ENCODE measurements around the gene JDP2. TPM values are rescaled to one million over a fixed set of nuclear protein-coding genes. Genes with fewer than 3 reads are reported as not detected.
A peak's percentile ranks its signal among the peaks of the same experiment; 100 is the strongest.

The JDP2 gene
- total RNA-seq, 1 experiment from 2014 or later: 22.8 TPM

GRCh38 chr14:75453817-75454434, 26.1 kb downstream of the JDP2 start:
- Mint-ChIP-seq H3K27ac (peak overlapping the region; percentile 98 to 100 (median 100)), H3K9me3 (no peaks in the 10 kb centered on the region), H3K4me3 (no peak overlapping the region), H3K27me3 (ENCODE audit: low read depth) (no peaks in the 10 kb centered on the region), H3K36me3 (ENCODE audit: insufficient read depth in 1 of 3, low read depth in 3 of 3) (peaks cover 0 to 21% (median 5%) of the 10 kb centered on the region in 3 experiments; a peak in 5 of 7 replicates), H3K4me1 (peaks cover 72 to 84% of the 10 kb centered on the region in 2 experiments)
- H4K8ac ChIP-seq (replicated peaks; ENCODE audit: insufficient read length, low read depth, low read length): peak overlapping the region; percentile 51
- WGBS (ENCODE audit: extremely low coverage, insufficient read length, low lambda C conversion rate): no CpG with 5 or more reads among the region's 14 CpGs
- H3K56ac ChIP-seq (ENCODE audit: insufficient read length, low read depth, low read length): no peak overlapping the region
- peak overlapping the region; percentile 90 for H3K18ac ChIP-seq (ENCODE audit: insufficient read length, low read depth, low read length)
- peak overlapping the region; percentile 22 for H2BK12ac ChIP-seq (ENCODE audit: insufficient read length, low read depth, low read length)
- H3K9ac ChIP-seq (ENCODE audit: extremely low read depth, insufficient read length, low read length): peak overlapping the region; percentile 43
- no peak overlapping the region for H3T11ph ChIP-seq (ENCODE audit: low read length)
- peak overlapping the region; percentile 88; the same call in 1 of the 2 replicates for H3K14ac ChIP-seq (ENCODE audit: insufficient read depth, low read length)
- no peak overlapping the region for H2BK20ac ChIP-seq (ENCODE audit: low read depth, low read length, poor library complexity, severe bottlenecking)
- no peaks in the 10 kb centered on the region for H3K79me1 ChIP-seq (ENCODE audit: insufficient read depth, low read depth, low read length, poor library complexity, severe bottlenecking)
- no peak overlapping the region for H3K23ac ChIP-seq (ENCODE audit: insufficient read length, low read depth, low read length)
- H2BK120ac ChIP-seq (ENCODE audit: low read depth, low read length, poor library complexity, severe bottlenecking): peak overlapping the region; percentile 40
- H3K27me3 ChIP-seq (ENCODE audit: insufficient read depth, low read length): no peaks in the 10 kb centered on the region
- H3K4me2 ChIP-seq (ENCODE audit: insufficient read depth, insufficient read length, low read length): no peak overlapping the region
- H3K79me2 ChIP-seq (ENCODE audit: insufficient read depth, low read length): peaks cover 2% of the 10 kb centered on the region; the same call in 1 of the 2 replicates
- no peaks in the 10 kb centered on the region for H4K20me1 ChIP-seq (ENCODE audit: control insufficient read depth, insufficient read depth, insufficient read length)
- peak overlapping the region; percentile 87 for H3K27ac ChIP-seq (ENCODE audit: insufficient read length, low read depth, low read length)
- H2BK5ac ChIP-seq (ENCODE audit: insufficient read length, low read length): no peak overlapping the region
- no peak overlapping the region for H2BK15ac ChIP-seq (ENCODE audit: low read depth, low read length)
- peak; percentile 47; the same call in 2 of the 3 replicates for TF ChIP-seq CTCF (conservative IDR thresholded peaks at IDR 0.05)
- no peak overlapping the region for H4K5ac ChIP-seq (ENCODE audit: insufficient read length, low read depth, low read length)
- no peak overlapping the region for H2AK5ac ChIP-seq (ENCODE audit: insufficient read length, low read length)
- H3K23me2 ChIP-seq (ENCODE audit: insufficient read length, low read depth, low read length, poor library complexity, severe bottlenecking): no peaks in the 10 kb centered on the region
- DNase-seq: no peak
- H3K9me3 ChIP-seq (ENCODE audit: control insufficient read depth, low read depth, low read length): no peaks in the 10 kb centered on the region
- H2AFZ ChIP-seq (ENCODE audit: low read length): no peak overlapping the region
- H4K91ac ChIP-seq (ENCODE audit: insufficient read length, low read depth, low read length): peak overlapping the region; percentile 56
- peaks cover 7% of the 10 kb centered on the region; the same call in 1 of the 2 replicates for H3K4me1 ChIP-seq (ENCODE audit: insufficient read depth, low read length)
- H3K4ac ChIP-seq (ENCODE audit: low read depth, low read length): no peak overlapping the region
